Natural killer cell (primary cell): Measurements from ENCODE around the gene TECPR1. TPM values are rescaled to one million over a fixed set of nuclear protein-coding genes. Genes with fewer than 3 reads are reported as not detected.

ENCODE experiments used
- ATAC-seq, 3 donors: fragments of 150-1000 bp in 2 of 3; fragments of 200-7000 bp in 1 of 3; cut with Tn5 transposase; 1 replicate in 1 of 3; 2 replicates in 2 of 3; pipeline ENCODE4 v1.10.0; 2021; ENCODE audit warnings: mild to moderate bottlenecking in 2 of 3, moderate library complexity in 2 of 3
- DNase-seq, 2 donors: peaks; one replicate each; pipeline versions ENCODE4 v3.0.0 to v3.0.0-alpha.2; 2013 to 2021; ENCODE audit warnings: mixed read lengths in 1 of 2
- H3K27ac ChIP-seq: one replicate; pipeline ENCODE4 v1.5.1; 2013; ENCODE audit warnings: mild to moderate bottlenecking, low read length
- H3K27me3 ChIP-seq: one replicate; pipeline ENCODE4 v1.6.1; 2013; ENCODE audit warnings: low read length; ENCODE audit not compliant: control insufficient read depth, insufficient read depth
- H3K36me3 ChIP-seq: one replicate; pipeline ENCODE4 v1.6.1; 2013; ENCODE audit warnings: low read length; ENCODE audit not compliant: control insufficient read depth, insufficient read depth
- H3K4me1 ChIP-seq: one replicate; pipeline ENCODE4 v1.6.1; 2013; ENCODE audit warnings: low read length; ENCODE audit not compliant: control insufficient read depth, insufficient read depth
- H3K4me3 ChIP-seq: one replicate; pipeline ENCODE4 v1.5.1; 2013; ENCODE audit warnings: low read length
- H3K9me3 ChIP-seq: one replicate; pipeline ENCODE4 v1.6.1; 2013; ENCODE audit warnings: low read length; ENCODE audit not compliant: control insufficient read depth, insufficient read depth
- H3K27ac Mint-ChIP-seq, 2 donors: one replicate each; pipeline ENCODE4 v1.8.0; 2022; ENCODE audit warnings: mild to moderate bottlenecking in 2 of 2, mixed read lengths in 2 of 2, moderate library complexity in 1 of 2
- H3K27me3 Mint-ChIP-seq, 2 donors: one replicate each; pipeline ENCODE4 v1.8.0; 2022; ENCODE audit warnings: low read depth in 2 of 2, mixed read lengths in 2 of 2
- H3K36me3 Mint-ChIP-seq: one replicate; pipeline ENCODE4 v1.8.0; 2022; ENCODE audit warnings: mixed read lengths
- H3K4me1 Mint-ChIP-seq, 2 donors: one replicate each; pipeline ENCODE4 v1.8.0; 2022; ENCODE audit warnings: mixed read lengths in 2 of 2
- H3K4me3 Mint-ChIP-seq: one replicate; pipeline ENCODE4 v1.8.0; 2022; ENCODE audit warnings: mild to moderate bottlenecking, moderate library complexity, mixed read lengths
- H3K9me3 Mint-ChIP-seq, 2 donors: one replicate each; pipeline ENCODE4 v1.8.0; 2022; ENCODE audit warnings: mixed read lengths in 2 of 2
- CTCF ChIP-seq: fragments of 200-600 bp; IDR thresholded peaks from one replicate; pipeline ENCODE4 v1.8.0; 2022; ENCODE audit warnings: antibody characterized with exemption
- WGBS: methylation state at CpG from one replicate; pipeline ENCODE4 v1.1.7; 2013; ENCODE audit warnings: missing lambda C conversion rate; ENCODE audit not compliant: insufficient coverage; 5-methylcytosine and 5-hydroxymethylcytosine counted together
- intact Hi-C: fragments of 100-400 bp; cut with micrococcal nuclease; formaldehyde crosslinking; loops from one replicate; pipeline ENCODE4 v1.14.2; 2022
- total RNA-seq, 4 donors: library from RNA; stranded (reverse); fragments of 120-200 nt in 1 of 4; gene quantifications; one replicate each; pipeline versions ENCODE4 v1.2.3 to v1.2.4, GENCODE V29; 2013 to 2022

The TECPR1 gene
- total RNA-seq, 3 donors from 2014 or later (not counting 1 experiment from before 2014, with no cell fraction given), result 68.8 to 76.7 (median 70.3) TPM

- Mint-ChIP-seq H3K4me3 (no peak overlapping the region), H3K4me1 (peaks cover under 1 to 1% of the 10 kb centered on the region in 2 donors), H3K9me3 (no peaks in the 10 kb centered on the region), H3K27me3 (no peaks in the 10 kb centered on the region), H3K36me3 (no peaks in the 10 kb centered on the region), H3K27ac (no peak overlapping the region)
- WGBS, result 95% methylated on average over 4 of the region's 4 CpGs
- no peaks in the 10 kb centered on the region for H3K4me1 ChIP-seq
- no peak overlapping the region for H3K4me3 ChIP-seq
- no peak overlapping the region for H3K27ac ChIP-seq
- DNase-seq, result no peak
- no peaks in the 10 kb centered on the region for H3K27me3 ChIP-seq
- TF ChIP-seq CTCF, result no peak
- H3K36me3 ChIP-seq, result peaks cover 35% of the 10 kb centered on the region
- no peak for ATAC-seq
- intact Hi-C loops, result no loop called here
- no peaks in the 10 kb centered on the region for H3K9me3 ChIP-seq
Measured at GRCh38 chr7:98242934-98243333, 9.1 kb downstream of the TECPR1 start.

GRCh38 chr7:98242342-98242741 lies 9.7 kb downstream of the TECPR1 start:
- no peak for TF ChIP-seq CTCF
- no peaks in the 10 kb centered on the region for H3K4me1 ChIP-seq
- intact Hi-C loops, result no loop called here
- no peaks in the 10 kb centered on the region for H3K27me3 ChIP-seq
- ATAC-seq, result no peak
- no peak overlapping the region for H3K27ac ChIP-seq
- 88% methylated on average over 1 of the region's 1 CpG for WGBS
- no peaks in the 10 kb centered on the region for H3K9me3 ChIP-seq
- Mint-ChIP-seq H3K36me3 (no peaks in the 10 kb centered on the region), H3K27ac (no peak overlapping the region), H3K4me3 (no peak overlapping the region), H3K4me1 (no peaks in the 10 kb centered on the region), H3K9me3 (no peaks in the 10 kb centered on the region), H3K27me3 (no peaks in the 10 kb centered on the region)
- H3K36me3 ChIP-seq, result peaks cover 35% of the 10 kb centered on the region
- no peak overlapping the region for H3K4me3 ChIP-seq
- DNase-seq, result no peak

GRCh38 chr7:98241674-98242241 lies 10.3 kb downstream of the TECPR1 start:
- Mint-ChIP-seq H3K27ac (no peak overlapping the region), H3K4me1 (no peaks in the 10 kb centered on the region), H3K4me3 (no peak overlapping the region), H3K27me3 (no peaks in the 10 kb centered on the region), H3K36me3 (no peaks in the 10 kb centered on the region), H3K9me3 (no peaks in the 10 kb centered on the region)
- intact Hi-C loops, result no loop called here
- peaks cover 35% of the 10 kb centered on the region for H3K36me3 ChIP-seq
- DNase-seq (no peak), ATAC-seq (no peak)
- WGBS, result 94% methylated on average over 16 of the region's 16 CpGs
- no peak for TF ChIP-seq CTCF
- no peak overlapping the region for H3K27ac ChIP-seq
- no peak overlapping the region for H3K4me3 ChIP-seq
- no peaks in the 10 kb centered on the region for H3K9me3 ChIP-seq
- H3K4me1 ChIP-seq, result no peaks in the 10 kb centered on the region
- H3K27me3 ChIP-seq, result no peaks in the 10 kb centered on the region
